ENCODE data around the gene SEC24A. TPM values are rescaled to one million over a fixed set of nuclear protein-coding genes. Genes with fewer than 3 reads are reported as not detected.

The SEC24A gene
- total RNA-seq, 1 experiment from 2014 or later, result 30.4 TPM

- no peak overlapping the region for H2BK120ac ChIP-seq (ENCODE audit: low read depth, low read length, poor library complexity, severe bottlenecking)
- H4K8ac ChIP-seq (replicated peaks; ENCODE audit: insufficient read length, low read depth, low read length), result no peak overlapping the region
- H3K9ac ChIP-seq (ENCODE audit: extremely low read depth, insufficient read length, low read length), result no peak overlapping the region
- no peak overlapping the region for H3K18ac ChIP-seq (ENCODE audit: insufficient read length, low read depth, low read length)
- peaks cover 4% of the 10 kb centered on the region for H3K79me1 ChIP-seq (ENCODE audit: insufficient read depth, low read depth, low read length, poor library complexity, severe bottlenecking)
- no peak overlapping the region for H2BK12ac ChIP-seq (ENCODE audit: insufficient read length, low read depth, low read length)
- no peak overlapping the region for H2BK5ac ChIP-seq (ENCODE audit: insufficient read length, low read length)
- H2AK5ac ChIP-seq (ENCODE audit: insufficient read length, low read length), result no peak overlapping the region
- no peaks in the 10 kb centered on the region for H3K9me3 ChIP-seq (ENCODE audit: control insufficient read depth, low read depth, low read length)
- H4K20me1 ChIP-seq (ENCODE audit: control insufficient read depth, insufficient read depth, insufficient read length), result no peaks in the 10 kb centered on the region
- TF ChIP-seq CTCF (conservative IDR thresholded peaks at IDR 0.05), result no peak
- H3K4me1 ChIP-seq (ENCODE audit: insufficient read depth, low read length), result no peaks in the 10 kb centered on the region
- DNase-seq, result no peak
- H2BK15ac ChIP-seq (ENCODE audit: low read depth, low read length), result no peak overlapping the region
- no peak overlapping the region for H3K23ac ChIP-seq (ENCODE audit: insufficient read length, low read depth, low read length)
- H3K4me3 Mint-ChIP-seq, result no peak overlapping the region
- peaks cover 14 to 25% (median 19%) of the 10 kb centered on the region in 3 experiments; a peak in 5 of 7 replicates for H3K36me3 Mint-ChIP-seq (ENCODE audit: insufficient read depth in 1 of 3, low read depth in 3 of 3)
- no peak overlapping the region for H2BK20ac ChIP-seq (ENCODE audit: low read depth, low read length, poor library complexity, severe bottlenecking)
- no peaks in the 10 kb centered on the region for H3K27me3 Mint-ChIP-seq (ENCODE audit: low read depth)
- H3T11ph ChIP-seq (ENCODE audit: low read length), result no peak overlapping the region
- peaks cover 2% of the 10 kb centered on the region; the same call in 1 of the 2 replicates for H3K79me2 ChIP-seq (ENCODE audit: insufficient read depth, low read length)
- H3K9me3 Mint-ChIP-seq, result no peaks in the 10 kb centered on the region
- H3K4me2 ChIP-seq (ENCODE audit: insufficient read depth, insufficient read length, low read length), result no peak overlapping the region
- H4K5ac ChIP-seq (ENCODE audit: insufficient read length, low read depth, low read length), result no peak overlapping the region
- no peak overlapping the region for H3K14ac ChIP-seq (ENCODE audit: insufficient read depth, low read length)
- H3K23me2 ChIP-seq (ENCODE audit: insufficient read length, low read depth, low read length, poor library complexity, severe bottlenecking), result peaks cover 7% of the 10 kb centered on the region
- no peak overlapping the region for H4K91ac ChIP-seq (ENCODE audit: insufficient read length, low read depth, low read length)
- H2AFZ ChIP-seq (ENCODE audit: low read length), result no peak overlapping the region
- no peak overlapping the region for H3K27ac ChIP-seq (ENCODE audit: insufficient read length, low read depth, low read length)
- no peaks in the 10 kb centered on the region for H3K27me3 ChIP-seq (ENCODE audit: insufficient read depth, low read length)
- H3K56ac ChIP-seq (ENCODE audit: insufficient read length, low read depth, low read length), result no peak overlapping the region
- H3K27ac Mint-ChIP-seq, result peak overlapping the region in 2 of 3 experiments; percentile 51 to 63; a peak in 2 of 7 replicates
- WGBS (ENCODE audit: extremely low coverage, insufficient read length, low lambda C conversion rate), result no CpG with 5 or more reads among the region's 11 CpGs
- H3K4me1 Mint-ChIP-seq, result peaks cover 14 to 18% of the 10 kb centered on the region in 2 experiments
- no peak overlapping the region for H3K4ac ChIP-seq (ENCODE audit: low read depth, low read length)
Measured at GRCh38 chr5:134741052-134741451, 92.5 kb downstream of the SEC24A start.
